H1 (cell line): ENCODE data around the gene SRXN1.

ENCODE experiments used
- BRCA1 ChIP-seq: IDR thresholded peaks from 2 replicates; pipeline ENCODE4 v1.6.1; 2012; ENCODE audit warnings: low read depth, low read length, improper control_type of control experiment
- CBX8 ChIP-seq: fragments of 300-800, 300-1000 bp; sonication (generic); IDR thresholded peaks from 2 replicates; pipeline ENCODE4 v1.7.1; 2016; ENCODE audit warnings: low read depth, low read length, borderline replicate concordance
- CTBP2 ChIP-seq: IDR thresholded peaks from 2 replicates; pipeline ENCODE4 v1.7.0; 2011; ENCODE audit warnings: borderline replicate concordance, mild to moderate bottlenecking, moderate library complexity, mixed read lengths, low read length; ENCODE audit not compliant: insufficient read depth, insufficient read length
- EZH2 ChIP-seq: fragments of 200-600 bp; sonication (generic); IDR thresholded peaks from 2 replicates; pipeline ENCODE4 v1.7.1; 2012; ENCODE audit warnings: low read depth, mild to moderate bottlenecking, moderate library complexity, low read length, inconsistent platforms; ENCODE audit not compliant: severe bottlenecking
- GABPA ChIP-seq: IDR thresholded peaks from 2 replicates; pipeline ENCODE4 v1.6.1; 2011; ENCODE audit warnings: mild to moderate bottlenecking, low read length, moderate library complexity, borderline replicate concordance; ENCODE audit not compliant: insufficient read depth
- POLR2A ChIP-seq, 2 experiments: IDR thresholded peaks; 1 replicate in 1 of 2; 2 replicates in 1 of 2; pipeline ENCODE4 v1.6.1; 2011; ENCODE audit warnings: low read depth in 2 of 2, low read length in 2 of 2, mild to moderate bottlenecking in 2 of 2; ENCODE audit errors: control extremely low read depth in 1 of 2
- POLR2AphosphoS5 ChIP-seq: IDR thresholded peaks from 2 replicates; pipeline ENCODE4 v1.6.1; 2011; ENCODE audit warnings: low read depth, low read length
- RNF2 ChIP-seq: fragments of 200-900, 300-1000 bp; sonication (generic); IDR thresholded peaks from 2 replicates; pipeline ENCODE4 v1.7.1; 2016; ENCODE audit warnings: borderline replicate concordance, low read depth, mild to moderate bottlenecking, antibody characterized with exemption, low read length; ENCODE audit not compliant: poor library complexity, severe bottlenecking; ENCODE audit errors: missing control alignments
- SP2 ChIP-seq: IDR thresholded peaks from 2 replicates; pipeline ENCODE4 v1.6.1; 2012; ENCODE audit warnings: mild to moderate bottlenecking, low read length, inconsistent platforms
- SRF ChIP-seq: IDR thresholded peaks from 2 replicates; pipeline ENCODE4 v1.6.1; 2011; ENCODE audit warnings: mild to moderate bottlenecking, low read depth, low read length, moderate library complexity
- TAF1 ChIP-seq: IDR thresholded peaks from 2 replicates; pipeline ENCODE4 v1.6.1; 2011; ENCODE audit warnings: mild to moderate bottlenecking, low read depth, low read length
- TF ChIP-seq, protein P1 (sequence below), 3 experiments: IDR thresholded peaks; 1 replicate in 2 of 3; 2 replicates in 1 of 3; pipeline versions ENCODE4 v1.5.1 to v1.6.1; 2011; ENCODE audit warnings: low read length in 3 of 3, mild to moderate bottlenecking in 3 of 3, inconsistent platforms in 2 of 3, low read depth in 1 of 3, moderate library complexity in 1 of 3; ENCODE audit not compliant: insufficient read depth in 1 of 3; ENCODE audit errors: control extremely low read depth in 1 of 3
- TF ChIP-seq, protein P2 (sequence below): IDR thresholded peaks from 2 replicates; pipeline ENCODE4 v1.6.1; 2012; ENCODE audit warnings: inconsistent platforms
- TF ChIP-seq, protein P3 (sequence below): IDR thresholded peaks from 2 replicates; pipeline ENCODE4 v1.6.1; 2012; ENCODE audit warnings: inconsistent platforms

DNA sequence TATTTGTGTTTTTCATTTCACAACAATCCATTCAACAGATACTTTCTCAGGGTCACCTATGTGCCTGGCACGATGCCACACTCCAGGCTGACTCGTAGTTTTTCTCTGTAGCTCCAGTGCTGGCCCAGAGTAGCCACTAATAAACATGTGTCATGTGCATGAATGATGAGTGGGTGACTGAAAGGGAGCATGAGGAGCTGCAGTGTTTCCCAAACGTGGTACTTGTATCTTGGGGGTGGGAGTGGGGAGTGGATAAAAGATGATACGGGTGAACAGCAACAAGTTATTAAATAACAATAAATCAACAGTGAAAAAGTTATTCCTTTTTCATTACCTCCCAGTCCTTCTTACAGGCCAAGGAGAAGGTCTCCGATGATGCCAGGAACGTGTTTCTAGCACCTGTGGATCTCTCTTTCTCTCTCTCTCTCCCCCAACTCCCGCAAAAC, 17.1 kb downstream of the SRXN1 start:
- no peak for TF ChIP-seq CTBP2
- no peak for TF ChIP-seq SRF
- no peak for TF ChIP-seq GABPA
- no peak for TF ChIP-seq RNF2
- TF ChIP-seq EZH2 = no peak
- TF ChIP-seq CBX8 = no peak
- TF ChIP-seq POLR2A (IDR thresholded peaks at IDR 0.05; ENCODE audit: control extremely low read depth in 1 of 2, low read depth in 2 of 2, low read length in 2 of 2) = no peak
- TF ChIP-seq BRCA1 = no peak
- TF ChIP-seq, protein P1, sequence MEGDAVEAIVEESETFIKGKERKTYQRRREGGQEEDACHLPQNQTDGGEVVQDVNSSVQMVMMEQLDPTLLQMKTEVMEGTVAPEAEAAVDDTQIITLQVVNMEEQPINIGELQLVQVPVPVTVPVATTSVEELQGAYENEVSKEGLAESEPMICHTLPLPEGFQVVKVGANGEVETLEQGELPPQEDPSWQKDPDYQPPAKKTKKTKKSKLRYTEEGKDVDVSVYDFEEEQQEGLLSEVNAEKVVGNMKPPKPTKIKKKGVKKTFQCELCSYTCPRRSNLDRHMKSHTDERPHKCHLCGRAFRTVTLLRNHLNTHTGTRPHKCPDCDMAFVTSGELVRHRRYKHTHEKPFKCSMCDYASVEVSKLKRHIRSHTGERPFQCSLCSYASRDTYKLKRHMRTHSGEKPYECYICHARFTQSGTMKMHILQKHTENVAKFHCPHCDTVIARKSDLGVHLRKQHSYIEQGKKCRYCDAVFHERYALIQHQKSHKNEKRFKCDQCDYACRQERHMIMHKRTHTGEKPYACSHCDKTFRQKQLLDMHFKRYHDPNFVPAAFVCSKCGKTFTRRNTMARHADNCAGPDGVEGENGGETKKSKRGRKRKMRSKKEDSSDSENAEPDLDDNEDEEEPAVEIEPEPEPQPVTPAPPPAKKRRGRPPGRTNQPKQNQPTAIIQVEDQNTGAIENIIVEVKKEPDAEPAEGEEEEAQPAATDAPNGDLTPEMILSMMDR (IDR thresholded peaks at IDR 0.05; ENCODE audit: control extremely low read depth in 1 of 3, insufficient read depth in 1 of 3, low read depth in 1 of 3, low read length in 3 of 3) = no peak
- TF ChIP-seq, protein P2, sequence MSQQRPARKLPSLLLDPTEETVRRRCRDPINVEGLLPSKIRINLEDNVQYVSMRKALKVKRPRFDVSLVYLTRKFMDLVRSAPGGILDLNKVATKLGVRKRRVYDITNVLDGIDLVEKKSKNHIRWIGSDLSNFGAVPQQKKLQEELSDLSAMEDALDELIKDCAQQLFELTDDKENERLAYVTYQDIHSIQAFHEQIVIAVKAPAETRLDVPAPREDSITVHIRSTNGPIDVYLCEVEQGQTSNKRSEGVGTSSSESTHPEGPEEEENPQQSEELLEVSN = no peak
- TF ChIP-seq POLR2AphosphoS5 = no peak
- TF ChIP-seq TAF1 = no peak
- TF ChIP-seq, protein P3, sequence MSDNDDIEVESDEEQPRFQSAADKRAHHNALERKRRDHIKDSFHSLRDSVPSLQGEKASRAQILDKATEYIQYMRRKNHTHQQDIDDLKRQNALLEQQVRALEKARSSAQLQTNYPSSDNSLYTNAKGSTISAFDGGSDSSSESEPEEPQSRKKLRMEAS = no peak
- TF ChIP-seq SP2 = no peak
